Suprapubic skin (tissue), 3 donors: ENCODE data around the gene MARS1.

Experiments
- POLR2A ChIP-seq, 2 donors: fragments of 450-650 bp; IDR thresholded peaks; one replicate each; pipeline ENCODE4 v1.6.1; 2017; ENCODE audit warnings: antibody characterized with exemption in 2 of 2, mild to moderate bottlenecking in 2 of 2, moderate library complexity in 2 of 2
- TF ChIP-seq, protein P1 (sequence below), 2 donors: fragments of 200-600 bp in 1 of 2; fragments of 450-650 bp in 1 of 2; sonication (generic) in 1 of 2; IDR thresholded peaks; one replicate each; pipeline ENCODE4 v1.5.1; 2016 to 2019; ENCODE audit warnings: antibody characterized with exemption in 2 of 2, mild to moderate bottlenecking in 1 of 2, moderate library complexity in 1 of 2

DNA sequence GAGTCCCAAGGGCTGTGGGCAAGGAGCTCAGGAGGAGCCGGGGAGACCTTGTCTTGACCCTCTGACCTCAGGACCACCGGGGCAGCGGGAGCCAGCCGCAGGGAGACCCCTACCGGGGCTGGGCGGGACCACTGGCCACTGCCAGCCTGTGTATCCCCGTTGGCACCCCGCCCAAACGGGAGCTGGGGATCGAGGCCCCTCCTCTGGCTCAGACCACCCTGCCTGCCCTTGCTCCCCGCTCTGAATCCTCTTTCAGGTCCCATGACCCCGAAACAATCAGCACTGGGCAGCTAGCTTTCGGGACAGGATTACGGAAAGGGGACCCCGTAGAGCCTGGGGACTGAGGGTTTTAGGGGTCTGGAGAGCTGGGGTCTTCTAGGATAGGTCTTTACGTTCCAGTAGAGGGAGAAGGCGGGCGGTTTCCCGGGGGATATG lies 27.0 kb upstream of the MARS1 start:
- TF ChIP-seq, protein P1, sequence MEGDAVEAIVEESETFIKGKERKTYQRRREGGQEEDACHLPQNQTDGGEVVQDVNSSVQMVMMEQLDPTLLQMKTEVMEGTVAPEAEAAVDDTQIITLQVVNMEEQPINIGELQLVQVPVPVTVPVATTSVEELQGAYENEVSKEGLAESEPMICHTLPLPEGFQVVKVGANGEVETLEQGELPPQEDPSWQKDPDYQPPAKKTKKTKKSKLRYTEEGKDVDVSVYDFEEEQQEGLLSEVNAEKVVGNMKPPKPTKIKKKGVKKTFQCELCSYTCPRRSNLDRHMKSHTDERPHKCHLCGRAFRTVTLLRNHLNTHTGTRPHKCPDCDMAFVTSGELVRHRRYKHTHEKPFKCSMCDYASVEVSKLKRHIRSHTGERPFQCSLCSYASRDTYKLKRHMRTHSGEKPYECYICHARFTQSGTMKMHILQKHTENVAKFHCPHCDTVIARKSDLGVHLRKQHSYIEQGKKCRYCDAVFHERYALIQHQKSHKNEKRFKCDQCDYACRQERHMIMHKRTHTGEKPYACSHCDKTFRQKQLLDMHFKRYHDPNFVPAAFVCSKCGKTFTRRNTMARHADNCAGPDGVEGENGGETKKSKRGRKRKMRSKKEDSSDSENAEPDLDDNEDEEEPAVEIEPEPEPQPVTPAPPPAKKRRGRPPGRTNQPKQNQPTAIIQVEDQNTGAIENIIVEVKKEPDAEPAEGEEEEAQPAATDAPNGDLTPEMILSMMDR (IDR thresholded peaks at IDR 0.05), result no peak
- no peak for TF ChIP-seq POLR2A (IDR thresholded peaks at IDR 0.05)
